ENCODE data around the gene CACFD1. TPM values are rescaled to one million over a fixed set of nuclear protein-coding genes. Genes with fewer than 3 reads are reported as not detected.
A peak's percentile ranks its signal among the peaks of the same experiment; 100 is the strongest.

Gene CACFD1
- total and polyA plus RNA-seq, 9 of the 15 experiments (the other 6 are each of a cell fraction or from before 2014, with no cell fraction given) = 0.11 to 1.4 (median 1.1) TPM; not detected in 2

- TF ChIP-seq SIN3B (IDR thresholded peaks at IDR 0.05; ENCODE audit: low read depth) = no peak
- 0 out of 2 replicates have a peak, but pooled peaks have one; percentile 21 for TF ChIP-seq BHLHE40 (IDR thresholded peaks at IDR 0.05; ENCODE audit: low read length)
- peak; percentile 73 for TF ChIP-seq POLR2AphosphoS5 (IDR thresholded peaks at IDR 0.05; ENCODE audit: control insufficient read depth, insufficient read depth, low read depth, low read length)
- no peak for TF ChIP-seq PRMT5 (CRISPR knock-in tag; IDR thresholded peaks at IDR 0.05)
- TF ChIP-seq ZNF398 (CRISPR knock-in tag; IDR thresholded peaks at IDR 0.05) = no peak
- TF ChIP-seq ARID2 (IDR thresholded peaks at IDR 0.05) = no peak
- 0 out of 4 replicates have a peak, but pooled peaks have one; percentile 27 to 37 for TF ChIP-seq MAZ (CRISPR knock-in tag; conservative IDR thresholded peaks at IDR 0.05 in 1 of 2, IDR thresholded peaks at IDR 0.05 in 1 of 2)
- no peak for TF ChIP-seq BMI1 (IDR thresholded peaks at IDR 0.05; ENCODE audit: low read length)
- no peak for TF ChIP-seq RBM14 (IDR thresholded peaks at IDR 0.05; ENCODE audit: borderline replicate concordance, insufficient read depth, low read depth, low read length)
- TF ChIP-seq ZNF785 (CRISPR knock-in tag; IDR thresholded peaks at IDR 0.05) = no peak
- TF ChIP-seq MTA3 (IDR thresholded peaks at IDR 0.05; ENCODE audit: borderline replicate concordance) = peak; percentile 39; the same call in 1 of the 2 replicates
- no peak for TF ChIP-seq ETV6 (IDR thresholded peaks at IDR 0.05; ENCODE audit: borderline replicate concordance in 1 of 2, low read depth in 2 of 2, low read length in 1 of 2)
- TF ChIP-seq ETV6 (CRISPR knock-in tag; IDR thresholded peaks at IDR 0.05; ENCODE audit: borderline replicate concordance) = no peak
- 0 out of 2 replicates have a peak, but pooled peaks have one; percentile 21 for TF ChIP-seq LEF1 (IDR thresholded peaks at IDR 0.05)
- no peak for TF ChIP-seq MNT (conservative IDR thresholded peaks at IDR 0.05)
- TF ChIP-seq HNRNPLL (IDR thresholded peaks at IDR 0.05; ENCODE audit: low read depth, low read length, poor library complexity, severe bottlenecking) = no peak
- no peak for TF ChIP-seq GABPA (tag; conservative IDR thresholded peaks at IDR 0.05; ENCODE audit: low read depth)
- no peak for TF ChIP-seq PRDM10 (IDR thresholded peaks at IDR 0.05; ENCODE audit: partially characterized antibody)
- TF ChIP-seq ETV1 (tag; conservative IDR thresholded peaks at IDR 0.05; ENCODE audit: low read depth) = no peak
Observed at GRCh38 chr9:133505901-133506652, 46.3 kb downstream of the CACFD1 start (continued).
